Liver (tissue), 9 donors: ENCODE measurements around the gene LINS1. TPM values are rescaled to one million over a fixed set of nuclear protein-coding genes. Genes with fewer than 3 reads are reported as not detected.

Experiments used
- DNase-seq: peaks from one replicate; pipeline ENCODE4 v3.0.0-alpha.2; 2017; ENCODE audit warnings: low spot score
- H3K27ac ChIP-seq, 2 donors: one replicate each; pipeline ENCODE4 v1.7.0; 2013; ENCODE audit warnings: inconsistent platforms in 2 of 2, low read length in 2 of 2, control low read depth in 1 of 2, low read depth in 1 of 2, mild to moderate bottlenecking in 1 of 2
- H3K27me3 ChIP-seq, 4 donors: one replicate each; pipeline versions ENCODE4 v1.6.1 to v1.7.0; 2013; ENCODE audit warnings: low read length in 3 of 4, inconsistent platforms in 1 of 4, mild to moderate bottlenecking in 1 of 4, moderate library complexity in 1 of 4; ENCODE audit not compliant: control insufficient read depth in 4 of 4, insufficient read depth in 4 of 4
- H3K36me3 ChIP-seq, 4 donors: one replicate each; pipeline versions ENCODE4 v1.6.1 to v1.7.0; 2013; ENCODE audit warnings: low read length in 3 of 4, mild to moderate bottlenecking in 3 of 4, low read depth in 1 of 4, moderate library complexity in 1 of 4; ENCODE audit not compliant: control insufficient read depth in 4 of 4, insufficient read depth in 3 of 4
- H3K4me1 ChIP-seq, 4 donors: one replicate each; pipeline versions ENCODE4 v1.6.1 to v1.7.0; 2013; ENCODE audit warnings: low read length in 3 of 4, mild to moderate bottlenecking in 3 of 4, moderate library complexity in 1 of 4; ENCODE audit not compliant: control insufficient read depth in 4 of 4, insufficient read depth in 4 of 4
- H3K4me3 ChIP-seq, 3 donors: one replicate each; pipeline versions ENCODE4 v1.6.1 to v1.7.0; 2013; ENCODE audit warnings: low read length in 3 of 3, control low read depth in 1 of 3, low read depth in 1 of 3, mild to moderate bottlenecking in 1 of 3
- H3K9ac ChIP-seq, 2 donors: one replicate each; pipeline ENCODE4 v1.7.0; 2013; ENCODE audit warnings: low read length in 2 of 2, mild to moderate bottlenecking in 2 of 2, moderate library complexity in 2 of 2, control low read depth in 1 of 2, low read depth in 1 of 2
- H3K9me3 ChIP-seq, 4 donors: one replicate each; pipeline versions ENCODE4 v1.6.1 to v1.7.0; 2013; ENCODE audit warnings: low read length in 3 of 4; ENCODE audit not compliant: control insufficient read depth in 4 of 4
- FOXA2 ChIP-seq: IDR thresholded peaks from 2 replicates; pipeline ENCODE4 v1.6.1; 2016; ENCODE audit warnings: antibody characterized with exemption
- GABPA ChIP-seq, 2 donors: IDR thresholded peaks in 1 of 2; conservative IDR thresholded peaks in 1 of 2; 2 replicates each; pipeline ENCODE4 v1.6.1; 2016; ENCODE audit warnings: antibody characterized with exemption in 2 of 2, mild to moderate bottlenecking in 1 of 2, moderate library complexity in 1 of 2
- HNF4A ChIP-seq, 2 donors: conservative IDR thresholded peaks; 2 replicates each; pipeline ENCODE4 v1.6.1; 2016; ENCODE audit warnings: antibody characterized with exemption in 2 of 2, mild to moderate bottlenecking in 2 of 2
- HNF4G ChIP-seq: IDR thresholded peaks from 2 replicates; pipeline ENCODE4 v1.6.1; 2016; ENCODE audit warnings: antibody characterized with exemption
- JUND ChIP-seq, 2 donors: IDR thresholded peaks; 2 replicates each; pipeline ENCODE4 v1.6.1; 2016; ENCODE audit warnings: antibody characterized with exemption in 2 of 2
- MAX ChIP-seq: IDR thresholded peaks from 2 replicates; pipeline ENCODE4 v1.6.1; 2016; ENCODE audit warnings: antibody characterized with exemption
- NR2F2 ChIP-seq: IDR thresholded peaks from 2 replicates; pipeline ENCODE4 v1.6.1; 2016; ENCODE audit warnings: antibody characterized with exemption
- RAD21 ChIP-seq, 2 donors: IDR thresholded peaks; 2 replicates each; pipeline ENCODE4 v1.6.1; 2016; ENCODE audit warnings: antibody characterized with exemption in 2 of 2, mild to moderate bottlenecking in 2 of 2
- RXRA ChIP-seq, 2 donors: IDR thresholded peaks; 2 replicates each; pipeline ENCODE4 v1.6.1; 2017 to 2018; ENCODE audit warnings: antibody characterized with exemption in 2 of 2, mild to moderate bottlenecking in 1 of 2
- SP1 ChIP-seq: IDR thresholded peaks from 2 replicates; pipeline ENCODE4 v1.6.1; 2018; ENCODE audit warnings: antibody characterized with exemption, mild to moderate bottlenecking
- TAF1 ChIP-seq: conservative IDR thresholded peaks from 2 replicates; pipeline ENCODE4 v1.6.1; 2016; ENCODE audit warnings: antibody characterized with exemption, mild to moderate bottlenecking
- YY1 ChIP-seq: IDR thresholded peaks from 2 replicates; pipeline ENCODE4 v1.6.1; 2016; ENCODE audit warnings: antibody characterized with exemption, mild to moderate bottlenecking
- ZBTB33 ChIP-seq: IDR thresholded peaks from 2 replicates; pipeline ENCODE4 v1.6.1; 2016; ENCODE audit warnings: antibody characterized with exemption
- WGBS: extraction: QIAGEN DNeasy Blood & Tissue Kit; methylation state at CpG from one replicate; pipeline ENCODE4 v1.1.7; 2013; 5-methylcytosine and 5-hydroxymethylcytosine counted together
- polyA plus RNA-seq, 2 donors: library from polyadenylated mRNA; stranded (reverse) in 1 of 2; unstranded in 1 of 2; fragments of 200-250 nt in 1 of 2; fragments of >200 nt in 1 of 2; fragmentation: Nextera tagmentation in 1 of 2; extraction: Ambion mirVana in 1 of 2; gene quantifications; one replicate each; pipeline versions ENCODE4 v1.2.1 to v1.2.3, GENCODE V29; 2013 to 2015
- total RNA-seq, 2 donors: library from RNA; depleted of rRNA; stranded (reverse); fragments of >200 nt; gene quantifications; one replicate each; pipeline ENCODE4 v1.2.3, GENCODE V29; 2014
- TF ChIP-seq, protein P1 (sequence below): fragments of 150-350 bp; IDR thresholded peaks from 2 replicates; pipeline ENCODE4 v1.5.1; 2017; ENCODE audit warnings: improper control_type of control experiment, low read depth, low read length; ENCODE audit not compliant: missing input control
- TF ChIP-seq, protein P2 (sequence below): IDR thresholded peaks from 2 replicates; pipeline ENCODE4 v1.6.1; 2016; ENCODE audit warnings: antibody characterized with exemption
- TF ChIP-seq, protein P3 (sequence below): IDR thresholded peaks from 2 replicates; pipeline ENCODE4 v1.6.1; 2016; ENCODE audit warnings: antibody characterized with exemption, mild to moderate bottlenecking
- donor health status: healthy.
- donor health status: healthy.
- donor health status: healthy.
- donor health status: healthy.
- donor health status: healthy.

Gene LINS1
- total and polyA plus RNA-seq, 4 donors: 2.9 to 9.1 (median 6.3) TPM

DNA sequence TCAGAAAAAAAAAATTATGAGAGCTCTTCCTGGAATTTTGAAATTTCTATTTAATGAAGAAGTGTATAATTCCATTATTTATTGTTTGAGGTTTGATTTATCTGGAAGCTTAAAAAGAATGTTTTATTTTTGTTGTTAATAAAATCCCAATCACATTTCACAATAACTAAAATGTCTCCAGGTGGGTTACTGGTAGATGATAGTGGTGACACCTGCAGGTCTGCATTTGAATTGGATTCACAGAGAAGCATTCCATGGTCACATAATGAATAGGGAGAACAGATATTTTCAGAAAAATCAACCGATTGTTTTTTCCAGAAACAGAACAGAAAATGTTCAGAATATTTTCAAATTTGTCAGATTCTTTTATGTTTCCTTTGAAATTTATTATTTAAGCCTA is 48.7 kb upstream of the LINS1 start:
- no peak overlapping the region for H3K9ac ChIP-seq
- no peaks in the 10 kb centered on the region for H3K27me3 ChIP-seq
- peaks cover 0 to 4% (median 2%) of the 10 kb centered on the region in 4 donors for H3K36me3 ChIP-seq
- DNase-seq: no peak
- H3K4me1 ChIP-seq: no peaks in the 10 kb centered on the region
- TF ChIP-seq RXRA (IDR thresholded peaks at IDR 0.05): no peak
- TF ChIP-seq, protein P1, sequence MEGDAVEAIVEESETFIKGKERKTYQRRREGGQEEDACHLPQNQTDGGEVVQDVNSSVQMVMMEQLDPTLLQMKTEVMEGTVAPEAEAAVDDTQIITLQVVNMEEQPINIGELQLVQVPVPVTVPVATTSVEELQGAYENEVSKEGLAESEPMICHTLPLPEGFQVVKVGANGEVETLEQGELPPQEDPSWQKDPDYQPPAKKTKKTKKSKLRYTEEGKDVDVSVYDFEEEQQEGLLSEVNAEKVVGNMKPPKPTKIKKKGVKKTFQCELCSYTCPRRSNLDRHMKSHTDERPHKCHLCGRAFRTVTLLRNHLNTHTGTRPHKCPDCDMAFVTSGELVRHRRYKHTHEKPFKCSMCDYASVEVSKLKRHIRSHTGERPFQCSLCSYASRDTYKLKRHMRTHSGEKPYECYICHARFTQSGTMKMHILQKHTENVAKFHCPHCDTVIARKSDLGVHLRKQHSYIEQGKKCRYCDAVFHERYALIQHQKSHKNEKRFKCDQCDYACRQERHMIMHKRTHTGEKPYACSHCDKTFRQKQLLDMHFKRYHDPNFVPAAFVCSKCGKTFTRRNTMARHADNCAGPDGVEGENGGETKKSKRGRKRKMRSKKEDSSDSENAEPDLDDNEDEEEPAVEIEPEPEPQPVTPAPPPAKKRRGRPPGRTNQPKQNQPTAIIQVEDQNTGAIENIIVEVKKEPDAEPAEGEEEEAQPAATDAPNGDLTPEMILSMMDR: peak; percentile 28
- peak; percentile 49 to 56 for TF ChIP-seq RAD21 (IDR thresholded peaks at IDR 0.05)
- no peak for TF ChIP-seq YY1
- no peak overlapping the region for H3K4me3 ChIP-seq
- WGBS: 83% methylated on average over 1 of the region's 1 CpG
- no peaks in the 10 kb centered on the region for H3K9me3 ChIP-seq
- H3K27ac ChIP-seq: no peak overlapping the region

DNA sequence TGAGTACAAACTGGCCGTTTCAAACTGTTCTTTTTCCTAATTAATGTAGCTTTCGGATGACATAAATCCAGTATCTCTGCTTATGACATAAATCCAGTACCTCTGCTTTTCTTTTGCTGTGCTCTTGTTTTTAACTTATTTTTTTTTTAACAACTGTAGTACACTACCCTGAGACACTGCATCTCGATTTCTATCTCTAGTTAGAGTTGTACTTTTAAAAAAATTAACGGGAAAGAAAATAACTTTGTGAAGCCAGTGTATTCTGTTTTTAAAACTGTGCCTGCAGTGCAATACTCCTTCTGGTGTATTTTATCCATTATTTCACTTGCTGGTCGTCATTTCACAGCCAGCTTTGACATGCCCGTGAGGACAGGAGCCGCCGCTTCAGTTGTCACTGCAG is 47.0 kb upstream of the LINS1 start:
- Histone ChIP-seq H3K4me1 (no peaks in the 10 kb centered on the region), H3K27ac (no peak overlapping the region), H3K9ac (no peak overlapping the region), H3K27me3 (no peaks in the 10 kb centered on the region), H3K4me3 (no peak overlapping the region), H3K36me3 (peaks cover 0 to 4% (median 2%) of the 10 kb centered on the region in 4 donors), H3K9me3 (no peaks in the 10 kb centered on the region)
- TF ChIP-seq, protein P2, sequence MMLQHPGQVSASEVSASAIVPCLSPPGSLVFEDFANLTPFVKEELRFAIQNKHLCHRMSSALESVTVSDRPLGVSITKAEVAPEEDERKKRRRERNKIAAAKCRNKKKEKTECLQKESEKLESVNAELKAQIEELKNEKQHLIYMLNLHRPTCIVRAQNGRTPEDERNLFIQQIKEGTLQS: no peak
- TF ChIP-seq ZBTB33: no peak
- no peak for TF ChIP-seq HNF4G
- no peak for TF ChIP-seq HNF4A (conservative IDR thresholded peaks at IDR 0.05)
- TF ChIP-seq, protein P3, sequence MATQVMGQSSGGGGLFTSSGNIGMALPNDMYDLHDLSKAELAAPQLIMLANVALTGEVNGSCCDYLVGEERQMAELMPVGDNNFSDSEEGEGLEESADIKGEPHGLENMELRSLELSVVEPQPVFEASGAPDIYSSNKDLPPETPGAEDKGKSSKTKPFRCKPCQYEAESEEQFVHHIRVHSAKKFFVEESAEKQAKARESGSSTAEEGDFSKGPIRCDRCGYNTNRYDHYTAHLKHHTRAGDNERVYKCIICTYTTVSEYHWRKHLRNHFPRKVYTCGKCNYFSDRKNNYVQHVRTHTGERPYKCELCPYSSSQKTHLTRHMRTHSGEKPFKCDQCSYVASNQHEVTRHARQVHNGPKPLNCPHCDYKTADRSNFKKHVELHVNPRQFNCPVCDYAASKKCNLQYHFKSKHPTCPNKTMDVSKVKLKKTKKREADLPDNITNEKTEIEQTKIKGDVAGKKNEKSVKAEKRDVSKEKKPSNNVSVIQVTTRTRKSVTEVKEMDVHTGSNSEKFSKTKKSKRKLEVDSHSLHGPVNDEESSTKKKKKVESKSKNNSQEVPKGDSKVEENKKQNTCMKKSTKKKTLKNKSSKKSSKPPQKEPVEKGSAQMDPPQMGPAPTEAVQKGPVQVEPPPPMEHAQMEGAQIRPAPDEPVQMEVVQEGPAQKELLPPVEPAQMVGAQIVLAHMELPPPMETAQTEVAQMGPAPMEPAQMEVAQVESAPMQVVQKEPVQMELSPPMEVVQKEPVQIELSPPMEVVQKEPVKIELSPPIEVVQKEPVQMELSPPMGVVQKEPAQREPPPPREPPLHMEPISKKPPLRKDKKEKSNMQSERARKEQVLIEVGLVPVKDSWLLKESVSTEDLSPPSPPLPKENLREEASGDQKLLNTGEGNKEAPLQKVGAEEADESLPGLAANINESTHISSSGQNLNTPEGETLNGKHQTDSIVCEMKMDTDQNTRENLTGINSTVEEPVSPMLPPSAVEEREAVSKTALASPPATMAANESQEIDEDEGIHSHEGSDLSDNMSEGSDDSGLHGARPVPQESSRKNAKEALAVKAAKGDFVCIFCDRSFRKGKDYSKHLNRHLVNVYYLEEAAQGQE: no peak
- no peak for TF ChIP-seq JUND (IDR thresholded peaks at IDR 0.05)
- no peak for TF ChIP-seq SP1
- no peak for TF ChIP-seq GABPA (IDR thresholded peaks at IDR 0.05 in 1 of 2, conservative IDR thresholded peaks at IDR 0.05 in 1 of 2)
- no peak for TF ChIP-seq NR2F2
- no peak for TF ChIP-seq MAX
- no peak for TF ChIP-seq FOXA2
- no peak for TF ChIP-seq YY1
- TF ChIP-seq TAF1: no peak
- no peak for DNase-seq
- WGBS: 96% methylated on average over 8 of the region's 8 CpGs
